HG03469 (cell line): ENCODE measurements around the gene NCF1.
"Not testable (repeated sequence)": the region's sequence is repeated elsewhere in the genome, so short reads cannot be mapped to it uniquely, and the experiment has no call there.

ENCODE experiments used
- ATAC-seq: cut with Tn5 transposase; IDR thresholded peaks from one replicate; pipeline ENCODE4 v1.9.1; 2021; ENCODE audit warnings: mild to moderate bottlenecking, moderate library complexity, moderate number of reproducible peaks; ENCODE audit not compliant: unreplicated experiment

NCF1 gene

DNA sequence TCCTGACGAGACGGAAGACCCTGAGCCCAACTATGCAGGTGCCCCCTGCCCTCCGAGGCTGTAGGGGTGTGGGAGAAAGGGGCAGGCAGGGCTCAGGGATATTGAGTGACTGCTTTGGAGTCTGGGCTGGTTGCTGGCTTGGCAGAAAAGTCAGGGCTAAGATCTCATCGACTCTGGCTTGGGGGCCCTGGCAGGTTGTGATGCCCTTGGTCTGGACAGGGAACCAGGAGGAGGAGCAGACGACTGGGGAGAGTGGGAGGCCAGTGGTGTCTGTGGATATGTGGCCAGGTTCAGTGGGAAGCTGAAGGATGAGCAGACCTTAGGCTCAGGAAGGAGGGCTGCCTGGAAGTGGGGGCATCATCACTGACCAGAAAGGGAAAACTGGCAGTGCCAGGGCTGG lies 9.8 kb downstream of the NCF1 start:
- not testable (repeated sequence) for ATAC-seq

DNA sequence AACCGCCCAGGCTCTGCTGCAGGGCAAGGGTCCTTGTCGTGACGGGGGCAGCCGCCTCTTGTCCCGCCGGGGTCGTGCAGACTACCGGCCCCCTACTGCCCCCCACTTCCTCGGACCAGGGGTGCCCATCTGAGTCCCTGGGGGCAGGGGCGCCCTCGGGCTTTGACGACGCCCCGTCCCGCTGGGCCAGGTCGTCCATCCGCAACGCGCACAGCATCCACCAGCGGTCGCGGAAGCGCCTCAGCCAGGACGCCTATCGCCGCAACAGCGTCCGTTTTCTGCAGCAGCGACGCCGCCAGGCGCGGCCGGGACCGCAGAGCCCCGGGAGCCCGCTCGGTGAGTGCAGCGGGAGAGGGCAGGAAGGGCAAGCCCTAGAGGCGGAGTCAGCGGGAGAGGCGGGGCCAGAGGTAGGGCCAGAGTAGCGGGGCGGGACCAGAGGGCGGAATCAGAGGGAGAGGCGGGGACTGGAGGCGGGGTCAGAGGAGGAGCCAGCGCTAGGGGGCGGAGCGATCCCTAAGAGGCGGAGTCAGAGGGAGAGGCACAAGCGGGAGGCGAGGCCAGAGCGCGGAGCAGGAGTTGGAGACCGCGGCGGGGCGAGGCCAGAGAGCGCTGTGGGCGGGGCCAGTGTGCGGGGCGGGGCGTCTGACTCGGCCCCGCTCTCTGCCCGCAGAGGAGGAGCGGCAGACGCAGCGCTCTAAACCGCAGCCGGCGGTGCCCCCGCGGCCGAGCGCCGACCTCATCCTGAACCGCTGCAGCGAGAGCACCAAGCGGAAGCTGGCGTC lies 14.7 kb downstream of the NCF1 start:
- ATAC-seq: peak; percentile 67

DNA sequence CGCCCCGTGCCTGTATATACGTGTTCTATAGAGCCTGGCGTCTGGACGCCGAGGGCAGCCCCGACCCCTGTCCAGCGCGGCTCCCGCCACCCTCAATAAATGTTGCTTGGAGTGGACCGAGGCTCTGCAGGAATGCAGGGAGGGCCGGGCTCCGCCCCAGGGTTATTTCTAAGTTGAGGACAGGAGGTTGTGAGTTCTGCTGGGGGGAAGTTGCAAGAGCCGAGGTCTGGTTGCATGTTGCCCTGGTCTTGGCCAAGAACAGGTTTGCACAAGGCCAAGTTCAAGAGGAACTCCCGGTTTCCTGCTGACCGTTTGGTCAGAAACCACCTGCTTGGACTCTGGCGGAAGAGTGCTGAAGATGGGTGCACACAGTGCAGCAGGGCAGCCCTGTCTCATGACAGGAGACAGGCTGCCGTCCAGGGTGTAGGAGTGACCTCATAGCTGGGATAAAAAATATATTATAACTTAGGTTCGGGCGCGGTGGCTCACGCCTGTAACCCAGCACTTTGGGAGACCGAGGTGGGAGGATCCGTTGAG lies 15.5 kb downstream of the NCF1 start:
- not testable (repeated sequence) for ATAC-seq

DNA sequence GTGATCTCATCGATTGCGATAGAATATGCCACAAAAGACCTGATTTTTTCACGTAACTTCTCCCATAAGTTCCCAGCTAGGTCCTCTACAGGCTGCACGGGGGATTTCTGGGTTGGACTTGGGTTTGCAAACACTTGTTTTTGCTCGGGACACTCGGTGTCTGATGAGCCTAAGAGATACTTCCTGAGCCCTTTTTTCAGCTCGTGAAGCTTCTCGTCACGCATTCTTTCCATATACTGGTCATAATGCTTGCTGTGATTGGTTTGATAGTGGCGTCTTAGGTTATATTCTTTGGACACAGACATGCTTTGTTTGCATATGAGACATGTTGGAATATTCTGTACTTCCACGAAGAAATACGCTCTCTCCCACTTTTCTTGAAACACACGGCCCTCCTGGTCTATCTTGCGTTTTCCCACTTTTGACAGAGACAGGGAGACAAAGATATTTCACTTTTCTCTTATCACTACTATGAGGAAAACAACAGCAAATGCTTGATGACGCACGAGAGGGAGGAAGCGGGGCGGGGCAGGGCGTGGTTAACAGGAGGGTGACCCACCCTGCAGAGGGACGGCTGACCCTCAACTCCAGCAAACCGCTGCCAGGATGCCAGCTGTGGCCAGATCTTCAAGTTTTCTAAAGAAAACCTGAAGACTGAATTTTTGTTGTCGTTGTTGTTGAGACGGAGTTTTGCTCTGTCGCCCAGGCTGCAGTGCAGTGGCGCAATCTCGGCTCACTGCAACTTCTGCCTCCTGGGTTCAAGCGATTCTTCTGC lies 24.2 kb downstream of the NCF1 start:
- not testable (repeated sequence) for ATAC-seq

DNA sequence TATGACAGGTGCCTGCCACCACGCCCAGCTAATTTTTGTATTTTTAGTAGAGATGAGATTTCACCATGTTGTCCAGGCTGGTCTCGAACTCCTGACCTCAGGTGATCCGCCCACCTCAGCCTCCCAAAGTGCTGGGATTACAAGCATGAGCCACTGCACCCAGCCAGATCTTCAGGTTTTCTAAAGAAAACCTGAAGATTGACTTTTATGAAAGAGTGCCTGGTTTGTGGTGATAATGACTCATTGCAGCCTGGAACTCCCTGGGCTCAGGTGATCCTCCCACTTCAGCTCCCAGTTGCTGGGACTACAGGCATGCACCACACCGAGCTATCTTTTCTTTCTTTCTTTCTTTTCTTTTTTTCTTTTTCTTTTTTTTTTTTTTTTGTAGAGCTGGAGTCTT lies 24.8 kb downstream of the NCF1 start:
- not testable (repeated sequence) for ATAC-seq

DNA sequence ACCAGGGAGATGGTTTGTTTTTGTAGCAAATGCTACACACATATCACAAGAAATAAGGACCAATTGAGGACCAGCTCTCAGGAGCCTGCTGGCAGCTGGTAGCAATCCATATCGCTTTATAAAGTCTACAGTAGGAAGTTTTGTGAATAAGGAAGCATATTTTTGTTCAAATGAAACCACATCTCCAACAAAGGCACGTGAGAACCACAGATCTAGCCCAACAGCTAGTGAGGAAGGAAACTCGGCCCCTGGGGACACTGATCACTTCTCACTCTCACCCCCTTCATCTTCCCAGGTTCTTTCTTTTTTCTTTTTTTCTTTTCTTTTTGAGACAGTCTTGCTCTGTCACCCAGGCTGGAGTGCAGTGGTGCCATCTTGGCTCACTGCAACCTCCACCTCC lies 42.1 kb downstream of the NCF1 start:
- ATAC-seq: not testable (repeated sequence)

DNA sequence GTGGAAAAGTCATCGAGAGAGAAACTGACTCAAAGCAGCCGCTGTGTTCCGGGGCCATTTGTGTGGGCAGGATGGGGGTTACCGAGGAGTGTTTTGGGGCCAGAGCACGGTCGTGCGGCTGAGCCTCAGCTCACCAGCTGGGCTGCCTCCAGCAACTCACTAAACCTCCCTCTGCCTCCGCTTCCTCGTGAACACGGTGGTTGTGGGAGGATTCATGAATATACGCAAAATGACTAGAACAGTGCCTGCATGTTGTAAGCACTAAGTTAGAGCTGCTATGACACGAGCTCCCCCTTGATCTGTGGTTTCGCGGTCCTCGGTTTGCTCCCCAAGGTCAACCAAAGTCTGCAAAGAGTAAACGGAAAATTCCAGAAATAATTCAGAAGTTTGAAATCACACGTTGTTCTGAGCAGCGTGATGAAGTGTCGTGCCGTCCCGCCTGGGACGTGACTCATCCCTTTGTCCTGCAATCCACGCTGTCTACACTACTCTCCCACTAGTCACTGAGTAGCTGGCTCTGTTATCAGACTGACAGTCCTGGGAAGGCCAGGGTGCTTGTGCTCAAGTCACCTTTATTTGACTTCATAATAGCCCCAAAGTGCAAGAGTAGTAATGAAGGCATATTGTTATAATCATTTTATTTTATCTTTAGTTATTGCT lies 46.5 kb downstream of the NCF1 start:
- peak; percentile 82 for ATAC-seq

DNA sequence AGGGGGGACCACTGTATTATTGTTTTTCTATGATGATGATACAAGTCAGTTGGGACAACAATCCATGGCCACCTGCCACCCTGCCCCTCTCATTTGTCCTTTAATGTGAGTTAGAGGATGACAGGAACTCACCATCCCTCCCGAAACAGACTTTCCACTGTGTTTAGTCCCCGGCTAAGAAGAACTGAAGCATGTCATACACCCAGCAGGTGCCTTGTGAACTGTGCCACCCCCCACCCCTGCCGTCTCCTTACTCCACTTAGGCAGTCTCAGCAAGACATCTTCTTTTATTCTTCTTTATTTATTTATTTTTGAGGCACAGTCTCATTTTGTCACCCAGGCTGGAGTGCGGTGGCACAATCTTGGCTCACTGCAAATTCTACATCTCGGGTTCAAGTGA lies 47.4 kb downstream of the NCF1 start:
- not testable (repeated sequence) for ATAC-seq

DNA sequence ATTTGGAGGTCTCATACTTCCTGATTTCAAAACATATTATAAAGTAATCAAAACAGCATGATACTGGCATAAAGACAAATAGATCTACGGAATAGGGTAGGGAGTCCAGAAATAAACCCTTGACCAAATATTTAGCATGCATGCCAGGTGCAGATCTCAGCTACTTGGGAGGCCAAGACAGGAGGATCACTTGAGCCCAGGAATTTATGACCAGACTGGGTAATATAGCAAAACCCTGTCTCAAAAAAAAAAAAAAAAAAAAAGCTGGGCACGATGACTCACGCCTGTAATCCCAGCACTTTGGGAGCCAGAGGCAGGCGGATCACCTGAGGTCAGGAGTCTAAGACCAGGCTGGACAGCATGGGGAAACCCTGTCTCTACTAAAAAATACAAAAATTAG lies 56.1 kb downstream of the NCF1 start:
- not testable (repeated sequence) for ATAC-seq

DNA sequence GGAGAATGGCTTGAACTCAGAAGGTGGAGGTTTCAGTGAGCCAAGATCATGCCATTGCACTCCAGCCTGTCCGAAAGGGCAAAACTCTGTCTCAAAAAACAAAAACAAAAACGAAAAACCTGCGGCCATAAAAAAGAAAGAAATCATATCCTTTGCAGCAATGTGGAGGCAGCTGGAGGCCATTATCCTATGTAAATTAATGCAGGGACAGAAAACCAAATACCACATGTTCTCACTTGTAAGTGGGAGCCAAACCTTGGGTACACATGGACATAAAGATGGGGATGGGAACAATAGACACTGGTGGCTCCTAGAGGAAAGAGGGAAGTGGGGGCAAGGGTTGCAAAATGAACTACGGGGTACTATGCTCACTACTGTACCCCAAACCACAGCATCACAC lies 56.6 kb downstream of the NCF1 start:
- ATAC-seq: not testable (repeated sequence)
